GM19328 (cell line): ENCODE data around the gene CD83.
"Not testable (repeated sequence)": the region's sequence is repeated elsewhere in the genome, so short reads cannot be mapped to it uniquely, and the experiment has no call there.

ENCODE experiments used
- ATAC-seq: cut with Tn5 transposase; IDR thresholded peaks from one replicate; pipeline ENCODE4 v1.9.1; 2021; ENCODE audit warnings: mild to moderate bottlenecking, moderate library complexity; ENCODE audit not compliant: unreplicated experiment

CD83 gene

GRCh38 chr6:14117158-14118090 lies at the start of gene CD83:
TSS of gene CD83 (plus strand) at chr6:14117772. CDS start at chr6:14117812, 40 bp downstream.
- ATAC-seq = peak; percentile 48

GRCh38 chr6:14068133-14068532 lies 49.4 kb upstream of the CD83 start:
- ATAC-seq = no peak

- no peak for ATAC-seq
Measured at GRCh38 chr6:14068623-14069022, 48.9 kb upstream of the CD83 start.

GRCh38 chr6:14070457-14070856 lies 47.1 kb upstream of the CD83 start:
- no peak for ATAC-seq

GRCh38 chr6:14072084-14072483 lies 45.5 kb upstream of the CD83 start:
- ATAC-seq = no peak

- not testable (repeated sequence) for ATAC-seq
Measured at GRCh38 chr6:14073561-14074354, 43.8 kb upstream of the CD83 start.

- ATAC-seq = no peak
Measured at GRCh38 chr6:14074476-14075094, 43.0 kb upstream of the CD83 start.

- peak; percentile 59 for ATAC-seq
Measured at GRCh38 chr6:14075095-14075503, 42.5 kb upstream of the CD83 start.

- ATAC-seq = no peak
Measured at GRCh38 chr6:14077193-14077867, 40.2 kb upstream of the CD83 start.

- ATAC-seq = no peak
Measured at GRCh38 chr6:14079433-14079832, 38.1 kb upstream of the CD83 start.

GRCh38 chr6:14079971-14080370 lies 37.6 kb upstream of the CD83 start:
- ATAC-seq = no peak

- ATAC-seq = no peak
Measured at GRCh38 chr6:14081126-14081525, 36.4 kb upstream of the CD83 start.

- no peak for ATAC-seq
Measured at GRCh38 chr6:14082771-14083170, 34.8 kb upstream of the CD83 start.

GRCh38 chr6:14083262-14083661 lies 34.3 kb upstream of the CD83 start:
- no peak for ATAC-seq

- ATAC-seq = no peak
Measured at GRCh38 chr6:14083751-14084150, 33.8 kb upstream of the CD83 start.

GRCh38 chr6:14084388-14084787 lies 33.2 kb upstream of the CD83 start:
- no peak for ATAC-seq

- ATAC-seq = no peak
Measured at GRCh38 chr6:14085176-14085787, 32.3 kb upstream of the CD83 start.

GRCh38 chr6:14086701-14087100 lies 30.9 kb upstream of the CD83 start:
- no peak for ATAC-seq

GRCh38 chr6:14088600-14089192 lies 28.9 kb upstream of the CD83 start:
- ATAC-seq = no peak

- ATAC-seq = no peak
Measured at GRCh38 chr6:14089224-14089623, 28.3 kb upstream of the CD83 start.
